SU-DHL-6 (cell line): ENCODE measurements around the gene DCLK1.

Source experiments
- H2AFZ ChIP-seq: fragments of 200-600 bp; sonication (generic); 2 replicates; pipeline ENCODE4 v1.6.1; 2014; ENCODE audit warnings: low read depth, mild to moderate bottlenecking, moderate library complexity, mixed read lengths, antibody characterized with exemption, low read length; ENCODE audit not compliant: severe bottlenecking
- H3F3A ChIP-seq: fragments of 200-600 bp; shearing (Covaris generic); 2 replicates; pipeline ENCODE4 v1.6.0; 2016; ENCODE audit warnings: antibody characterized with exemption, mild to moderate bottlenecking; ENCODE audit not compliant: insufficient read depth
- H3K27ac ChIP-seq: fragments of 200-600 bp; sonication (generic); 2 replicates; pipeline ENCODE4 v1.5.1; 2016; ENCODE audit warnings: low read depth, mild to moderate bottlenecking, low read length, moderate library complexity, mixed read lengths
- H3K27me3 ChIP-seq: fragments of 200-600 bp; sonication (generic), shearing (Covaris generic); 2 replicates; pipeline ENCODE4 v1.6.0; 2014; ENCODE audit warnings: mild to moderate bottlenecking, low read length
- H3K36me3 ChIP-seq: fragments of 200-600 bp; sonication (generic); 2 replicates; pipeline ENCODE4 v1.6.1; 2014; ENCODE audit warnings: mild to moderate bottlenecking, low read length, mixed read lengths
- H3K4me2 ChIP-seq: fragments of 300-600, 200-600 bp; shearing (Covaris generic), sonication (generic); 2 replicates; pipeline ENCODE4 v1.6.0; 2014; ENCODE audit warnings: low read length, low read depth, mild to moderate bottlenecking; ENCODE audit not compliant: poor library complexity, severe bottlenecking
- H3K4me3 ChIP-seq: fragments of 200-600 bp; sonication (generic); 2 replicates; pipeline ENCODE4 v1.5.1; 2014; ENCODE audit warnings: antibody characterized with exemption, low read length, mild to moderate bottlenecking, mixed read lengths; ENCODE audit not compliant: insufficient read depth, poor library complexity, severe bottlenecking
- H3K79me2 ChIP-seq: fragments of 200-600 bp; sonication (generic); 2 replicates; pipeline ENCODE4 v1.6.1; 2014; ENCODE audit warnings: mild to moderate bottlenecking, low read length, moderate library complexity; ENCODE audit not compliant: insufficient read depth
- H3K9ac ChIP-seq: fragments of 200-600 bp; sonication (generic); 2 replicates; pipeline ENCODE4 v1.7.0; 2014; ENCODE audit warnings: mild to moderate bottlenecking, low read length
- H3K9me2 ChIP-seq: fragments of 200-600 bp; sonication (generic); replicated peaks from 2 replicates; pipeline ENCODE4 v1.6.1; 2014; ENCODE audit warnings: low read length; ENCODE audit not compliant: insufficient read depth
- H3K9me3 ChIP-seq: fragments of 200-600 bp; sonication (generic); 2 replicates; pipeline ENCODE4 v1.6.1; 2014; ENCODE audit warnings: low read length, mixed read lengths; ENCODE audit not compliant: insufficient read depth
- H4K20me1 ChIP-seq: fragments of 200-600 bp; sonication (generic); 2 replicates; pipeline ENCODE4 v1.6.1; 2014; ENCODE audit warnings: low read depth, mild to moderate bottlenecking, antibody characterized with exemption, low read length, moderate library complexity, mixed read lengths
- EZH2phosphoT487 ChIP-seq: fragments of 200-600 bp; sonication (generic), shearing (Covaris generic); conservative IDR thresholded peaks from 2 replicates; pipeline ENCODE4 v1.6.1; 2018; ENCODE audit warnings: mild to moderate bottlenecking, antibody characterized with exemption, low read length, moderate library complexity, mixed read lengths
- TF ChIP-seq, protein P1 (sequence below): fragments of 200-600 bp; sonication (generic); IDR thresholded peaks from one replicate; pipeline ENCODE4 v1.5.1; 2017; ENCODE audit warnings: antibody characterized with exemption, mild to moderate bottlenecking, low read length, moderate library complexity; ENCODE audit not compliant: insufficient read depth, poor library complexity, severe bottlenecking

Gene DCLK1

DNA sequence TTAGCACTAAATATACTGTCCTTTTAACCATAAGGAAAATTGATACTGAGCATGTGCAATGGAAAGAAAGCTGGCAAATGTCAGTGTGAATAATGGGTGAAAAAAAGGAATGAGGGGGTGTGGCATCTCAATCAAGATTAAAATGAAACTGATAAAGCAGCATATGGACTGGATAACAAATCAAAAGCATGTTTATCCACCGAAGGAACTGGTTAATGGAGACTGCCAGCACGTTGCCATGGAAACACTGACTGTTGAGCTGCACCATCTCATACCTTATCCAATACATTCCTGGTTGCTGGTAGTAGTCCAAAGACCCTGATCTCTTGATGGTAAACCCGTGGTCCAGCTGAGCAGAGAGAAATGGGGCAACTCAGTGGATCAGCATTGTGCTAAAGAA, 343.2 kb downstream of the DCLK1 start:
- Histone ChIP-seq H4K20me1 (no peaks in the 10 kb centered on the region), H3K27me3 (no peaks in the 10 kb centered on the region), H3K36me3 (no peaks in the 10 kb centered on the region), H3K79me2 (no peaks in the 10 kb centered on the region), H2AFZ (no peak overlapping the region), H3F3A (no peaks in the 10 kb centered on the region), H3K4me2 (no peak overlapping the region), H3K9ac (no peak overlapping the region), H3K9me2 (no peaks in the 10 kb centered on the region), H3K27ac (no peak overlapping the region), H3K4me3 (no peak overlapping the region), H3K9me3 (no peaks in the 10 kb centered on the region)
- TF ChIP-seq, protein P1, sequence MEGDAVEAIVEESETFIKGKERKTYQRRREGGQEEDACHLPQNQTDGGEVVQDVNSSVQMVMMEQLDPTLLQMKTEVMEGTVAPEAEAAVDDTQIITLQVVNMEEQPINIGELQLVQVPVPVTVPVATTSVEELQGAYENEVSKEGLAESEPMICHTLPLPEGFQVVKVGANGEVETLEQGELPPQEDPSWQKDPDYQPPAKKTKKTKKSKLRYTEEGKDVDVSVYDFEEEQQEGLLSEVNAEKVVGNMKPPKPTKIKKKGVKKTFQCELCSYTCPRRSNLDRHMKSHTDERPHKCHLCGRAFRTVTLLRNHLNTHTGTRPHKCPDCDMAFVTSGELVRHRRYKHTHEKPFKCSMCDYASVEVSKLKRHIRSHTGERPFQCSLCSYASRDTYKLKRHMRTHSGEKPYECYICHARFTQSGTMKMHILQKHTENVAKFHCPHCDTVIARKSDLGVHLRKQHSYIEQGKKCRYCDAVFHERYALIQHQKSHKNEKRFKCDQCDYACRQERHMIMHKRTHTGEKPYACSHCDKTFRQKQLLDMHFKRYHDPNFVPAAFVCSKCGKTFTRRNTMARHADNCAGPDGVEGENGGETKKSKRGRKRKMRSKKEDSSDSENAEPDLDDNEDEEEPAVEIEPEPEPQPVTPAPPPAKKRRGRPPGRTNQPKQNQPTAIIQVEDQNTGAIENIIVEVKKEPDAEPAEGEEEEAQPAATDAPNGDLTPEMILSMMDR = no peak

DNA sequence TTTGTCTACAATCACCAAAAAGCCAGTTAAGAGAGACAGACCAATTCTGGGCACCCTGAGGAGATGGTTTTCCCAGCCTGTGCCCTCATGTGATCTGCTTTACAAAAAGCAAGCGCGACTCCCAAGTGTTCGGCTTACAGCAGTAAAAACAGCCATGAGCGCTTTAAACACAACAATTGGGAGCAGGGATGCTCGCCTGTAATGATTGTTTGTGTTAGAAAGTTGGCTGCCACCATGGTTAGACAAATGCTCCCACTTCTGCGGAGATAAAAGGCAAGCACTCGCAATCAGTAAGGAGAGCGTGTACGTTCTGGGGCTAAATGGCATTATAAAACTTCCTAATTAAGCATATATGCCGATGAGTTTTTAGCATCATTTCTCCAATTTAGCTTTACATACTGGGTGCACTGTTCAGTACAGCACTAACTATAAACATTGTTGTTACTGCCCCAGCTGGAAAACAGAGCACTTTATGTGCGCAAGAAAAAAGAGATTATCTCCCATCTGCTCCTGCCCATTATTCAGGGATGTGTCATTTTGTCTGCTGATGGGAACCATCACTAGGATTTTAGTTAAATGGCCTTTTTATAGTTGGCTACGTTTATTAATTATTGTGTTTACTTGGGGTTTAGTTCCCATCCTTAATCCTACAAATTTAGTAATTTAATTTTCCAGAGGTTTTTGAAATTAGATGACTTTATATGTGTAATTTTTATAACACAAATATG, 345.4 kb downstream of the DCLK1 start:
- no peak overlapping the region for H3K4me2 ChIP-seq
- H3K9me3 ChIP-seq = no peaks in the 10 kb centered on the region
- H3K9ac ChIP-seq = no peak overlapping the region
- no peaks in the 10 kb centered on the region for H3K27me3 ChIP-seq
- no peak overlapping the region for H3K27ac ChIP-seq
- no peak overlapping the region for H2AFZ ChIP-seq
- H3F3A ChIP-seq = no peaks in the 10 kb centered on the region
- H4K20me1 ChIP-seq = no peaks in the 10 kb centered on the region
- H3K9me2 ChIP-seq = no peaks in the 10 kb centered on the region
- no peak overlapping the region for H3K4me3 ChIP-seq
- H3K36me3 ChIP-seq = no peaks in the 10 kb centered on the region
- H3K79me2 ChIP-seq = no peaks in the 10 kb centered on the region
- no peak for TF ChIP-seq EZH2phosphoT487
- TF ChIP-seq, protein P1 = no peak

DNA sequence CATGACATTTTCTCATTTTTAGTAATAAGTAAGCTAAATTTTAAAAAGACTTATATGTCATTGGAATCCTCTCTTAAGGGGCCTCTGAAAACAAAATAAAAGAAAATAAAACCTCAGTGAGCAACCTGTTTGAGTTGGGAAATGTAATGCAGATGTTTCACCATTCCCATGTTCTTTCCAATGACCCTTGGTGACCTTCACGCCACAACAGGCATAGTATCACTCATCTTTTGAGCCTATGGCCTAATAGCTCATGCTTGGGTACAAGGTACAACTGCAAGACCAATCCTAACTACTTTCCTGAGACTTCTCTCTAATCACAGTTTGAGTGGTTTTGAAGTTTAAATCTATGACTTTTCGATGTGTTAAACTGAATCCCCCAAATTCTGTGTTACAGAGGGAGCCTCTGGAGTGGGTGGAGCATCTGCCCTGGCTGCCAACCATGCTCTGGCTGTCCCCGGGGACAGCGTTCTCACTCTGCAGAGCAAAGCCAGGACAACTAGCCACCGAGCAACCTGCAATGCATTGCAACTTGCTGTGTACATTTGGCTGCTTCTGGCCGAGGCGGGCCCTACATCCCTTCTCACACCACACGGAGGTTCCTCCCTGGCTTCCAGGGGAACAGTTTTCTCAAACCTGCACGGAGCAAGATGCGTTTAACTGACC, 346.8 kb downstream of the DCLK1 start:
- Histone ChIP-seq H2AFZ (no peak overlapping the region), H3K36me3 (no peaks in the 10 kb centered on the region), H3F3A (no peaks in the 10 kb centered on the region), H3K9me2 (no peaks in the 10 kb centered on the region), H4K20me1 (no peaks in the 10 kb centered on the region), H3K4me3 (no peak overlapping the region), H3K27me3 (no peaks in the 10 kb centered on the region), H3K79me2 (no peaks in the 10 kb centered on the region), H3K9me3 (no peaks in the 10 kb centered on the region), H3K27ac (no peak overlapping the region), H3K4me2 (no peak overlapping the region), H3K9ac (no peak overlapping the region)
- TF ChIP-seq, protein P1 = no peak
- TF ChIP-seq EZH2phosphoT487 = no peak
